B cell (primary cell): ENCODE data around the gene CAMK2A. TPM values are rescaled to one million over a fixed set of nuclear protein-coding genes. Genes with fewer than 3 reads are reported as not detected.

ENCODE experiments used
- ATAC-seq: fragments of 200-7000 bp; cut with Tn5 transposase; one replicate; pipeline ENCODE4 v1.10.0; 2021; ENCODE audit warnings: low read depth, mild to moderate bottlenecking, moderate number of reproducible peaks, moderate library complexity
- CTCF ChIA-PET: fragments of 350-600 bp; sonication (Branson Sonifier 250); formaldehyde crosslinking; loops from one replicate; lab custom pipeline; 2021; ENCODE audit warnings: antibody characterized with exemption, inconsistent platforms; lab: Charles Lee
- POLR2A ChIA-PET: fragments of 350-600 bp; sonication (Branson Sonifier 250); formaldehyde crosslinking; loops from one replicate; lab custom pipeline; 2021; ENCODE audit warnings: antibody characterized with exemption; lab: Charles Lee
- DNase-seq: peaks from one replicate; pipeline ENCODE4 v3.0.0; 2013
- H2AFZ ChIP-seq: 2 replicates; pipeline ENCODE4 v1.6.1; 2012; ENCODE audit warnings: mild to moderate bottlenecking, low read depth, low read length; ENCODE audit not compliant: insufficient read depth, poor library complexity, severe bottlenecking
- H3K27ac ChIP-seq, 2 donors: 1 replicate in 1 of 2; 2 replicates in 1 of 2; pipeline ENCODE4 v1.5.1; 2012 to 2013; ENCODE audit warnings: low read length in 2 of 2, mild to moderate bottlenecking in 2 of 2, moderate library complexity in 1 of 2
- H3K27me3 ChIP-seq, 4 experiments: fragments of 200-600 bp in 1 of 4; sonication (generic) in 1 of 4; replicated peaks in 1 of 4; 1 replicate in 2 of 4; 2 replicates in 2 of 4; pipeline versions ENCODE4 v1.6.1 to v1.7.0; 2013 to 2016; ENCODE audit warnings: low read length in 3 of 4, mild to moderate bottlenecking in 2 of 4, mixed read lengths in 1 of 4, moderate library complexity in 1 of 4; ENCODE audit not compliant: insufficient read depth in 4 of 4, control insufficient read depth in 3 of 4; ENCODE audit errors: control extremely low read depth in 1 of 4
- H3K36me3 ChIP-seq, 2 experiments: replicated peaks in 1 of 2; 1 replicate in 1 of 2; 2 replicates in 1 of 2; pipeline versions ENCODE4 v1.6.1 to v1.7.1; 2013; ENCODE audit warnings: low read length in 1 of 2; ENCODE audit not compliant: insufficient read depth in 2 of 2, control insufficient read depth in 1 of 2; ENCODE audit errors: control extremely low read depth in 1 of 2, extremely low read depth in 1 of 2
- H3K4me1 ChIP-seq, 2 donors: fragments of 200-600 bp in 1 of 2; sonication (generic) in 1 of 2; 1 replicate in 1 of 2; 2 replicates in 1 of 2; pipeline versions ENCODE4 v1.5.1 to v1.6.1; 2013 to 2017; ENCODE audit warnings: low read length in 2 of 2; ENCODE audit not compliant: control insufficient read depth in 2 of 2, insufficient read depth in 2 of 2
- H3K4me2 ChIP-seq: replicated peaks from 2 replicates; pipeline ENCODE3; 2012; ENCODE audit warnings: mild to moderate bottlenecking, low read depth, low read length; ENCODE audit not compliant: poor library complexity, severe bottlenecking
- H3K4me3 ChIP-seq, 5 experiments: fragments of 200-600 bp in 1 of 5; sonication (generic) in 1 of 5; 1 replicate in 3 of 5; 2 replicates in 2 of 5; pipeline versions ENCODE4 v1.5.1 to v1.7.0; 2011 to 2016; ENCODE audit warnings: low read length in 4 of 5, mild to moderate bottlenecking in 4 of 5, low read depth in 2 of 5, control low read depth in 1 of 5, moderate library complexity in 1 of 5; ENCODE audit not compliant: insufficient read depth in 1 of 5; ENCODE audit errors: control extremely low read depth in 1 of 5, extremely low read depth in 1 of 5
- H3K79me2 ChIP-seq: fragments of 200-600 bp; sonication (generic); one replicate; pipeline ENCODE4 v1.6.0; 2016; ENCODE audit warnings: low read length; ENCODE audit not compliant: control insufficient read depth, insufficient read depth
- H3K9ac ChIP-seq: fragments of 200-600 bp; sonication (generic); 2 replicates; pipeline ENCODE4 v1.6.1; 2017; ENCODE audit warnings: mild to moderate bottlenecking, low read length, moderate library complexity
- H3K9me3 ChIP-seq, 3 donors: one replicate each; pipeline versions ENCODE4 v1.6.1 to v1.7.1; 2013; ENCODE audit warnings: low read length in 2 of 3; ENCODE audit not compliant: control insufficient read depth in 2 of 3, insufficient read depth in 1 of 3; ENCODE audit errors: control extremely low read depth in 1 of 3
- H4K20me1 ChIP-seq: 2 replicates; pipeline ENCODE4 v1.6.0; 2012; ENCODE audit warnings: mild to moderate bottlenecking, low read length; ENCODE audit not compliant: insufficient read depth, control insufficient read depth, poor library complexity, severe bottlenecking
- H3K27ac Mint-ChIP-seq: one replicate; pipeline ENCODE4 v1.8.0; 2021; ENCODE audit warnings: mixed read lengths
- H3K27me3 Mint-ChIP-seq: one replicate; pipeline ENCODE4 v1.8.0; 2021; ENCODE audit warnings: mixed read lengths
- H3K4me1 Mint-ChIP-seq: one replicate; pipeline ENCODE4 v1.8.0; 2021; ENCODE audit warnings: mixed read lengths
- H3K4me3 Mint-ChIP-seq: one replicate; pipeline ENCODE4 v1.8.0; 2021; ENCODE audit warnings: mixed read lengths
- H3K9me3 Mint-ChIP-seq: one replicate; pipeline ENCODE4 v1.8.0; 2022; ENCODE audit warnings: mixed read lengths; ENCODE audit not compliant: insufficient read depth
- EZH2 ChIP-seq: IDR thresholded peaks from 2 replicates; pipeline ENCODE4 v1.6.1; 2012; ENCODE audit warnings: borderline replicate concordance, low read depth, mild to moderate bottlenecking, moderate library complexity, low read length; ENCODE audit not compliant: insufficient read depth, poor library complexity, severe bottlenecking
- WGBS: methylation state at CpG from one replicate; pipeline ENCODE4 v1.1.5; 2013; ENCODE audit warnings: missing lambda C conversion rate; ENCODE audit not compliant: insufficient coverage; 5-methylcytosine and 5-hydroxymethylcytosine counted together
- intact Hi-C: fragments of 100-400 bp; cut with micrococcal nuclease; formaldehyde crosslinking; loops from one replicate; pipeline ENCODE4 v1.10.0; 2022
- polyA plus RNA-seq: library from polyadenylated mRNA; depleted of rRNA; stranded (reverse); fragments of >200 nt; gene quantifications from 2 replicates; pipeline ENCODE4 v1.2.3, GENCODE V29; 2012
- total RNA-seq, 2 donors: library from RNA; stranded (reverse); fragments of 120-200 nt in 1 of 2; gene quantifications; 1 replicate in 1 of 2; 2 replicates in 1 of 2; pipeline versions ENCODE4 v1.2.3 to v1.2.4, GENCODE V29; 2013 to 2022
- TF ChIP-seq, protein P1 (sequence below): fragments of 200-600 bp; IDR thresholded peaks from one replicate; pipeline ENCODE4 v1.8.0; 2022; ENCODE audit warnings: antibody characterized with exemption, mild to moderate bottlenecking

The CAMK2A gene
- total and polyA plus RNA-seq, 2 donors (not counting 1 experiment from before 2014, with no cell fraction given) = not detected

DNA sequence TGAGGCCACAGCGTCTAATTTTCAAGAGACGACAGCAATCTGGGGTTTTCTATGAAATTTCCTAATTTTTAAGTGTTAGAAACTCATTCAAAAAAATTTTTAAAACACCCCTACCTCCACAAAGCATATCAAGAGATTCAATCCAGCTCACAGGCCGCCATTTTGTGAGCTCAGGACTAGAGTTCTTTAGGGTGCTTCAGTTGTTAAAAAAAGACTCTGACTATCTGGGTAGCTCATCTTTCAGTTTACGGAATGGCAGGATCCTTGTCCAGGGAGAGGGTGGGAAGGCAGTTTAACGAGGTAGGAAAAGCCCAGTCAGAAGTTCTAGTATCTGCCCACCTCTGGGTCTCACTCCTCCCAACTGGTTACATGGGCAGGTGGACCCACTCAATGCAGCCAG lies 43.1 kb downstream of the CAMK2A start:
- Histone ChIP-seq H3K27me3 (peaks cover 0 to 3% (median 0%) of the 10 kb centered on the region in 4 experiments), H3K36me3 (no peaks in the 10 kb centered on the region), H3K9me3 (peaks cover 0 to 5% (median 0%) of the 10 kb centered on the region in 3 donors), H2AFZ (no peak overlapping the region), H3K9ac (no peak overlapping the region), H3K4me2 (no peak overlapping the region), H3K79me2 (no peaks in the 10 kb centered on the region), H3K4me1 (no peaks in the 10 kb centered on the region), H3K4me3 (no peak overlapping the region), H3K27ac (no peak overlapping the region), H4K20me1 (no peaks in the 10 kb centered on the region)
- intact Hi-C loops = no loop called here
- WGBS = 86% methylated on average over 2 of the region's 5 CpGs
- Mint-ChIP-seq H3K4me1 (no peaks in the 10 kb centered on the region), H3K27ac (no peak overlapping the region), H3K27me3 (peaks cover 7% of the 10 kb centered on the region), H3K9me3 (no peaks in the 10 kb centered on the region), H3K4me3 (no peak overlapping the region)
- TF ChIP-seq, protein P1, sequence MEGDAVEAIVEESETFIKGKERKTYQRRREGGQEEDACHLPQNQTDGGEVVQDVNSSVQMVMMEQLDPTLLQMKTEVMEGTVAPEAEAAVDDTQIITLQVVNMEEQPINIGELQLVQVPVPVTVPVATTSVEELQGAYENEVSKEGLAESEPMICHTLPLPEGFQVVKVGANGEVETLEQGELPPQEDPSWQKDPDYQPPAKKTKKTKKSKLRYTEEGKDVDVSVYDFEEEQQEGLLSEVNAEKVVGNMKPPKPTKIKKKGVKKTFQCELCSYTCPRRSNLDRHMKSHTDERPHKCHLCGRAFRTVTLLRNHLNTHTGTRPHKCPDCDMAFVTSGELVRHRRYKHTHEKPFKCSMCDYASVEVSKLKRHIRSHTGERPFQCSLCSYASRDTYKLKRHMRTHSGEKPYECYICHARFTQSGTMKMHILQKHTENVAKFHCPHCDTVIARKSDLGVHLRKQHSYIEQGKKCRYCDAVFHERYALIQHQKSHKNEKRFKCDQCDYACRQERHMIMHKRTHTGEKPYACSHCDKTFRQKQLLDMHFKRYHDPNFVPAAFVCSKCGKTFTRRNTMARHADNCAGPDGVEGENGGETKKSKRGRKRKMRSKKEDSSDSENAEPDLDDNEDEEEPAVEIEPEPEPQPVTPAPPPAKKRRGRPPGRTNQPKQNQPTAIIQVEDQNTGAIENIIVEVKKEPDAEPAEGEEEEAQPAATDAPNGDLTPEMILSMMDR = no peak
- TF ChIP-seq EZH2 = no peak
- DNase-seq = no peak
- CTCF ChIA-PET = interaction anchor here (0.6 kb wide), 1 partner anchor 188 kb away, joined by 4 read pairs; no protein-coding TSS in a partner anchor
- ATAC-seq = no peak
- POLR2A ChIA-PET = no interaction called here

DNA sequence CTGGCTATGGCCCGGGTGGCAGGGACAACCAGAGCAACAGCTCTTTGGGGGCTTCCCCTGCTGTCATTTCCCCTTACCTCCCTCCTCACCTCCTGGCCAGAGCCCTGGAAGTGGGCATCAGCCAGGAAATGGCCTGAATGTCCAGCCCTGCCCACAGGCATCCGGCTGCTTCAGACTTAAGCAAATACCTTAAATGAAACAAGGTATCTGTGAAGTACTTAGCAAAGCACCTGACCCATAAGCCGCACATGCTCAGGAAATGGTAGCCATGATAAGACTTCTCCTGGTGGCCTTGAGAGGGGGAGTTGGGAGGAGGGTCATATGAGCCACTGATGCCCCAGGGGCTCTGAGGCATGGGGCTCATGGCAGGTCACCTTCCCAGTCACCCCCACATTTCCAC lies 43.8 kb downstream of the CAMK2A start:
- no peaks in the 10 kb centered on the region for H4K20me1 ChIP-seq
- H3K27ac ChIP-seq = no peak overlapping the region
- Mint-ChIP-seq H3K9me3 (no peaks in the 10 kb centered on the region), H3K27me3 (peaks cover 7% of the 10 kb centered on the region), H3K27ac (no peak overlapping the region), H3K4me1 (no peaks in the 10 kb centered on the region), H3K4me3 (no peak overlapping the region)
- 80% methylated on average over 1 of the region's 3 CpGs for WGBS
- TF ChIP-seq EZH2 = no peak
- TF ChIP-seq, protein P1 = no peak
- ATAC-seq = no peak
- DNase-seq = no peak
- H3K9ac ChIP-seq = no peak overlapping the region
- peaks cover 0 to 5% (median 0%) of the 10 kb centered on the region in 3 donors for H3K9me3 ChIP-seq
- intact Hi-C loops = no loop called here
- ChIA-PET CTCF (no interaction called here), POLR2A (no interaction called here)
- no peaks in the 10 kb centered on the region for H3K79me2 ChIP-seq
- no peak overlapping the region for H2AFZ ChIP-seq
- peaks cover 0 to 3% (median 0%) of the 10 kb centered on the region in 4 experiments for H3K27me3 ChIP-seq
- H3K36me3 ChIP-seq = no peaks in the 10 kb centered on the region
- H3K4me1 ChIP-seq = no peaks in the 10 kb centered on the region
- H3K4me3 ChIP-seq = no peak overlapping the region
- no peak overlapping the region for H3K4me2 ChIP-seq
